Aorta (tissue), 5 donors: ENCODE data around the gene SYNDIG1. TPM values are rescaled to one million over a fixed set of nuclear protein-coding genes. Genes with fewer than 3 reads are reported as not detected.
A peak's percentile ranks its signal among the peaks of the same experiment; 100 is the strongest.

Experiments
- ATAC-seq: fragments of 200-7000 bp; cut with Tn5 transposase; one replicate; pipeline ENCODE4 v1.9.1; 2022; ENCODE audit warnings: moderate library complexity; ENCODE audit not compliant: low FRiP score
- DNase-seq, 2 donors: peaks; one replicate each; pipeline ENCODE4 v3.0.0-alpha.2; 2020
- H3K27ac ChIP-seq, 2 donors: one replicate each; pipeline ENCODE4 v1.5.1; 2013; ENCODE audit warnings: low read length in 2 of 2, mild to moderate bottlenecking in 2 of 2, moderate library complexity in 2 of 2, control low read depth in 1 of 2, inconsistent platforms in 1 of 2, low read depth in 1 of 2
- H3K27me3 ChIP-seq, 2 donors: one replicate each; pipeline ENCODE4 v1.6.1; 2013; ENCODE audit warnings: control low read depth in 1 of 2, low read length in 1 of 2, mild to moderate bottlenecking in 1 of 2, moderate library complexity in 1 of 2; ENCODE audit not compliant: insufficient read depth in 2 of 2, control insufficient read depth in 1 of 2
- H3K36me3 ChIP-seq, 2 donors: one replicate each; pipeline ENCODE4 v1.6.1; 2013; ENCODE audit warnings: control low read depth in 1 of 2, low read length in 1 of 2, mild to moderate bottlenecking in 1 of 2; ENCODE audit not compliant: insufficient read depth in 2 of 2, control insufficient read depth in 1 of 2
- H3K4me1 ChIP-seq, 2 donors: one replicate each; pipeline ENCODE4 v1.6.1; 2013; ENCODE audit warnings: low read length in 2 of 2, control low read depth in 1 of 2, mild to moderate bottlenecking in 1 of 2, moderate library complexity in 1 of 2; ENCODE audit not compliant: insufficient read depth in 2 of 2, control insufficient read depth in 1 of 2
- H3K4me3 ChIP-seq, 2 donors: one replicate each; pipeline ENCODE4 v1.5.1; 2013; ENCODE audit warnings: low read length in 2 of 2, control low read depth in 1 of 2, mild to moderate bottlenecking in 1 of 2
- H3K9me3 ChIP-seq: one replicate; pipeline ENCODE4 v1.6.1; 2013; ENCODE audit warnings: mild to moderate bottlenecking, low read length; ENCODE audit not compliant: control insufficient read depth
- WGBS, 2 donors: extraction: QIAGEN DNeasy Blood & Tissue Kit; methylation state at CpG; one replicate each; pipeline ENCODE4 v1.1.7; 2013; 5-methylcytosine and 5-hydroxymethylcytosine counted together
- intact Hi-C, 2 donors: fragments of 100-400 bp; cut with DNase I; formaldehyde crosslinking; loops; one replicate each; pipeline versions ENCODE4 v1.14.2 to v1.15.0; 2022
- polyA plus RNA-seq, 2 donors: library from polyadenylated mRNA; stranded (reverse); fragments of 200-250 nt; gene quantifications; one replicate each; pipeline ENCODE4 v1.2.3, GENCODE V29; 2013
- total RNA-seq, 2 donors: library from RNA; stranded (reverse); fragmentation: NEBNext Ultra II Directional; extraction: Animal tissue kit (Norgen Biotek cat#: 25700); gene quantifications; one replicate each; pipeline ENCODE4 v1.2.1, GENCODE V29; 2021
- donor health status: healthy with polysubstance abuse.
- donor health status: Bipolar disorder and iron deficiency.
- donor health status: DM: no; HTN: no; CAD: no.
- donor health status: DM: no; HTN: no; CAD: no.
- donor health status: DM: yes; HTN: yes; CAD: no.

SYNDIG1 gene
- total and polyA plus RNA-seq, 4 donors, result 1.2 to 6.2 (median 2.9) TPM

- Histone ChIP-seq H3K4me3 (no peak overlapping the region), H3K9me3 (no peaks in the 10 kb centered on the region), H3K36me3 (no peaks in the 10 kb centered on the region), H3K27me3 (no peaks in the 10 kb centered on the region), H3K4me1 (no peaks in the 10 kb centered on the region), H3K27ac (no peak overlapping the region)
- WGBS, 2 donors, result 90 to 91% methylated on average over 9 of the region's 9 CpGs
- ATAC-seq, result no peak
- DNase-seq, result peak in 1 of 2 donors; percentile 23
- intact Hi-C loops, result no loop called here
Measured at GRCh38 chr20:24677626-24678315, 208.3 kb downstream of the SYNDIG1 start.

- H3K36me3 ChIP-seq, result no peaks in the 10 kb centered on the region
- H3K4me1 ChIP-seq, result no peaks in the 10 kb centered on the region
- H3K4me3 ChIP-seq, result no peak overlapping the region
- H3K9me3 ChIP-seq, result no peaks in the 10 kb centered on the region
- DNase-seq (peak in 1 of 2 donors; percentile 31), ATAC-seq (no peak)
- intact Hi-C loops, result no loop called here
- no peak overlapping the region for H3K27ac ChIP-seq
- WGBS, 2 donors, result 85 to 89% methylated on average over 15 of the region's 15 CpGs
- no peaks in the 10 kb centered on the region for H3K27me3 ChIP-seq
Measured at GRCh38 chr20:24678351-24679106, 209.1 kb downstream of the SYNDIG1 start.

- Histone ChIP-seq H3K27ac (no peak overlapping the region), H3K9me3 (no peaks in the 10 kb centered on the region), H3K36me3 (no peaks in the 10 kb centered on the region), H3K4me3 (no peak overlapping the region), H3K4me1 (no peaks in the 10 kb centered on the region), H3K27me3 (no peaks in the 10 kb centered on the region)
- 83 to 95% methylated on average over 9 of the region's 9 CpGs for WGBS, 2 donors
- DNase-seq, result peak in 1 of 2 donors; percentile 24
- intact Hi-C loops, result no loop called here
- ATAC-seq, result no peak
Measured at GRCh38 chr20:24679448-24680047, 210.1 kb downstream of the SYNDIG1 start.

DNA sequence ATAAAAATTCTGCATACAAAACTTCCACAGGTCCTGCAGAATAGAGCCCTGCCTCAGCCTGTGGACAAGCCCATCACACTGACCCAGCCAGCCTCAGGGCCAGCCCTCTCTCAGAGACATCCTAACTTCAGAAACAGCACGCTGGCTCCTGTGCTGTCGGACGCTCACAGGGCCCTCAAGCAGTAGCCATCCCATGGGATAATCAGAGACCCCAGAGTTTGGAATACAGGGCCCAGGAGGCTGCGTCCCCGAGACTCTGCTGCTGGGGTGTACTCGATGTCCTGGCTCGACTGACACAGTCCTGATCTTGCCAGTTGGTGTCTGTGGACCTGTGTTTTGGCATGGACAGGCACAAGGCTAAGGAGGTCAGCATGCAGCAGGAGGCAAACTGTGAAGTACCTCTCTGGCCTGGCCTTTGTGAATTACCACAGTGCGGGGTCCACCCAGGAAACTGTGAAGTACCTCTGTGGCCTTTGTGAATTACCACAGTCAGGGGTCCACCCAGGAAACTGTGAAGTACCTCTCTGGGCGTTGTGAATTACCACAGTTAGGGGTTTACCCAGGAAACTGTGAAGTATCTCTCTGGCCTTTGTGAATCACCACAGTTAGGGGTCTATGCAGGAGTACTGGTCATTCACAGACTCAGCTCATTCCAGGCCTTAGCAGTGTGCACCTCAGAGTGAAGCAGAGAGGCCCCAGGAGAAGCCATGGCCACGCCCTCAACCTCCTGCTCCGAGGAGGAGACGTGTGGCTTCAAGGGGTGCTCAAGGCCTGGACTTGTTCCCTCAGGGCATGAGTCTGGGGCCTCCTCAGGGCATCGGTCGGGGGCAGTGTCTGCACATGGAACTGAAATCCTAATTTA lies 212.4 kb downstream of the SYNDIG1 start:
- Histone ChIP-seq H3K27ac (no peak overlapping the region), H3K4me1 (no peaks in the 10 kb centered on the region), H3K27me3 (no peaks in the 10 kb centered on the region), H3K9me3 (no peaks in the 10 kb centered on the region), H3K4me3 (no peak overlapping the region), H3K36me3 (no peaks in the 10 kb centered on the region)
- intact Hi-C loops, result no loop called here
- DNase-seq (peak in 1 of 2 donors; percentile 51), ATAC-seq (no peak)
- 87 to 92% methylated on average over 14 of the region's 14 CpGs for WGBS, 2 donors

- peak in 1 of 2 donors; percentile 33 for DNase-seq
- Histone ChIP-seq H3K36me3 (no peaks in the 10 kb centered on the region), H3K4me1 (no peaks in the 10 kb centered on the region), H3K27me3 (no peaks in the 10 kb centered on the region), H3K27ac (no peak overlapping the region), H3K4me3 (no peak overlapping the region), H3K9me3 (no peaks in the 10 kb centered on the region)
- WGBS, 2 donors, result 89 to 95% methylated on average over 5 of the region's 5 CpGs
- intact Hi-C loops, result no loop called here
- no peak for ATAC-seq
Measured at GRCh38 chr20:24682496-24682985, 213.1 kb downstream of the SYNDIG1 start.

- ATAC-seq, result no peak
- H3K27me3 ChIP-seq, result no peaks in the 10 kb centered on the region
- no peak overlapping the region for H3K4me3 ChIP-seq
- no peaks in the 10 kb centered on the region for H3K4me1 ChIP-seq
- no peaks in the 10 kb centered on the region for H3K9me3 ChIP-seq
- 55 to 60% methylated on average over 7 of the region's 7 CpGs for WGBS, 2 donors
- intact Hi-C loops, result no loop called here
- peak in 1 of 2 donors; percentile 8 for DNase-seq
- H3K27ac ChIP-seq, result no peak overlapping the region
- no peaks in the 10 kb centered on the region for H3K36me3 ChIP-seq
Measured at GRCh38 chr20:24683676-24684075, 214.2 kb downstream of the SYNDIG1 start.

DNA sequence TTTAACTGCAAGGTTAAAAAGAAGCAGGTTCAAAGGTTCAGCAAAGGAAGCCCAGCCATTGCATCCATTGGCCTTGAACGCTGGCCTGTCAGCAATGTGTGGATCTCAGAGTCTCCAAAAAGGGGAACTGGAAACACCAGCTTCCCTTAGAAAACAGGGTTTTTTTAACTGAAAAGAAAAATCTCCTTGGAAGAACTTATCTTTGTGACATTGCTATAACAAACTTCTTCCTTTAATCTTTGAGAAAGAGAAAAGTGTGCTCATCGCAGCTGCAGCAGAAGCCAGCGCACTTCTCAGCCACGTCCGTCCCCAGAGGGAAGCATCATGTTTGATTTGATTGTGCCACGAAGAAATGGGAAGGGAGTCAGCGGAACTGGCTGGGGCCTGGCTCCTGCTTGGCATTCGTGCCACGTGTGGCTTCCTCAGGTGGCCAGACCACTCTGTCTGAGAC lies 215.0 kb downstream of the SYNDIG1 start:
- Histone ChIP-seq H3K36me3 (no peaks in the 10 kb centered on the region), H3K27me3 (no peaks in the 10 kb centered on the region), H3K9me3 (no peaks in the 10 kb centered on the region), H3K4me3 (no peak overlapping the region), H3K27ac (no peak overlapping the region), H3K4me1 (no peaks in the 10 kb centered on the region)
- peak in 1 of 2 donors; percentile 46 for DNase-seq
- WGBS, 2 donors, result 77 to 85% methylated on average over 9 of the region's 9 CpGs
- intact Hi-C loops, result no loop called here
- no peak for ATAC-seq
